Spleen (tissue), 7 donors: ENCODE results near the gene KCTD20.

ENCODE experiments used
- POLR2A ChIP-seq, 3 donors: fragments of 450-650 bp; IDR thresholded peaks; one replicate each; pipeline ENCODE4 v1.5.1; 2017; ENCODE audit warnings: antibody characterized with exemption in 3 of 3, mild to moderate bottlenecking in 1 of 3
- TF ChIP-seq, protein P1 (sequence below), 11 experiments: fragments of 200-600 bp in 7 of 11; fragments of 450-650 bp in 4 of 11; sonication (generic) in 4 of 11; IDR thresholded peaks in 8 of 11; conservative IDR thresholded peaks in 3 of 11; 1 replicate in 7 of 11; 2 replicates in 4 of 11; pipeline versions ENCODE4 v1.4.0 to v1.8.0; 2016 to 2021; ENCODE audit warnings: antibody characterized with exemption in 11 of 11, inconsistent platforms in 4 of 11, mild to moderate bottlenecking in 1 of 11
- donor health status: DM: no; HTN: no; CAD: no; lungs with moderate emphysema.
- donor health status: DM: no; HTN: no; CAD: no.
- donor health status: DM: no; HTN: no; CAD: no.

DNA sequence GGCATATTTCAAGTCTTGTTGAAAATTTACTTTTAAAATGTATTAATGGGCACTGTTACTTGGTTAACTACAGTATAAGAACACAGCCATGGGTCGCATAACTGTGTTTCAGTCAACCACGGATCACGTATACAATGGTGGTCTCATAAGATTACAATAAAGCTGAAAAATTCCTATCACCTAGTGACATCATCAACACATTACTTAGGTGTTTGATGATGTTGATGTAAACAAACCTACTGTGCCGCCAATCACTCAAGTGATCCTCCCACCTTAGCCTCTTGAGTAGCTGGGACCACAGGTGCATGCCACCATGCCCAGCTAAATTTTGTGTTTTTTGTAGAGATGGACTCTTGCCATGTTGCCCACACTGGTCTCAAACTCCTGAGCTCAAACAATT, 38.6 kb upstream of the KCTD20 start:
- TF ChIP-seq, protein P1, sequence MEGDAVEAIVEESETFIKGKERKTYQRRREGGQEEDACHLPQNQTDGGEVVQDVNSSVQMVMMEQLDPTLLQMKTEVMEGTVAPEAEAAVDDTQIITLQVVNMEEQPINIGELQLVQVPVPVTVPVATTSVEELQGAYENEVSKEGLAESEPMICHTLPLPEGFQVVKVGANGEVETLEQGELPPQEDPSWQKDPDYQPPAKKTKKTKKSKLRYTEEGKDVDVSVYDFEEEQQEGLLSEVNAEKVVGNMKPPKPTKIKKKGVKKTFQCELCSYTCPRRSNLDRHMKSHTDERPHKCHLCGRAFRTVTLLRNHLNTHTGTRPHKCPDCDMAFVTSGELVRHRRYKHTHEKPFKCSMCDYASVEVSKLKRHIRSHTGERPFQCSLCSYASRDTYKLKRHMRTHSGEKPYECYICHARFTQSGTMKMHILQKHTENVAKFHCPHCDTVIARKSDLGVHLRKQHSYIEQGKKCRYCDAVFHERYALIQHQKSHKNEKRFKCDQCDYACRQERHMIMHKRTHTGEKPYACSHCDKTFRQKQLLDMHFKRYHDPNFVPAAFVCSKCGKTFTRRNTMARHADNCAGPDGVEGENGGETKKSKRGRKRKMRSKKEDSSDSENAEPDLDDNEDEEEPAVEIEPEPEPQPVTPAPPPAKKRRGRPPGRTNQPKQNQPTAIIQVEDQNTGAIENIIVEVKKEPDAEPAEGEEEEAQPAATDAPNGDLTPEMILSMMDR (IDR thresholded peaks at IDR 0.05 in 8 of 11, conservative IDR thresholded peaks at IDR 0.05 in 3 of 11) = no peak
- TF ChIP-seq POLR2A (IDR thresholded peaks at IDR 0.05) = no peak
